ENCODE data around the gene RPS19.

RPS19 gene

DNA sequence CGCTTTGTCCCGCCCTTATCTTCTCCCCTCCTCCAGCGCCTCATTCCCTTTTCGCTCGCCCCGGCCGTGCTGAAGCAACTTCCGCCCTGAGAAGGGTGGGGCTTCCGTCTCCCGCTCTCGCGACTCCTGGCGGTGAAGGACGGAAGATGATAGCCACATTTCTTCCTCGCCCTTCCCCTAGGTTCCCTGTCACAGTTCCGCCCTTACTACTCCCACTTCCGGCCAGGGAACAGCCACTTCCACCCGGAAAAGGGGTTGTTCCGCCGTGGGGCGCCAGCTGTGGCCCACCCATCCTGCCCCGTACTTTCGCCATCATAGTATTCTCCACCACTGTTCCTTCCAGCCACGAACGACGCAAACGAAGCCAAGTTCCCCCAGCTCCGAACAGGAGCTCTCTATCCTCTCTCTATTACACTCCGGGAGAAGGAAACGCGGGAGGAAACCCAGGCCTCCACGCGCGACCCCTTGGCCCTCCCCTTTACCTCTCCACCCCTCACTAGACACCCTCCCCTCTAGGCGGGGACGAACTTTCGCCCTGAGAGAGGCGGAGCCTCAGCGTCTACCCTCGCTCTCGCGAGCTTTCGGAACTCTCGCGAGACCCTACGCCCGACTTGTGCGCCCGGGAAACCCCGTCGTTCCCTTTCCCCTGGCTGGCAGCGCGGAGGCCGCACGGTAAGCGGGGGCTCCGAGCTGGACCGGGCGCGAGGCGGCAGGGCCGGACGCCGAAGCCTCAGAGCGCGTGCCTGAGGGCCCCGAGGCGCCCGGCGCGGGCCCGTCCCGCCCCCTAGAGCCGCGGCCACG is at the start of gene RPS19:
Gene RPS19, plus strand, starts transcription at position 638 of the 801 bp plus-strand sequence. CDS start 520 bp downstream, outside the sequence.
- peak; percentile 98 for DNase-seq

GRCh38 chr19:41810301-41810700 is 49.8 kb upstream of the RPS19 start:
- DNase-seq = no peak

DNA sequence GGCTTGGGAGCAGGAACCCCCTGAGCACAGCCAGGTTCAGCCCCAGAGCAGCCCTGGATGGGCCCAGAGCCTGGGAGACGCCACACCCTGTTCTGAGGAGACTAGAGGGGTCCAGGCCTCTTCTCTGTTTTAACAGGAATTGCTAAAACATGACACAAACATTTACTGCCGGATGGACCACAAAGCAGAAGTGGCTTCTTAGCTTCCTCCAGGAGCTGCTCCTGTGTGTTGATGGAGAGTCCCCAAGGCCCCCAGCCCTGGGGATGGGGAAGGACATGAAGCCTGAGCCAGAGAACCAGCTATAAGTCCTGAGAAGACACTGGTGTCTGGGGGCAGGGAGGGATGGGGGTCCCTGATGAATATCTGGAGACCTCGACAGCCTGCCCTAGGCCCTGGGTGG is 49.0 kb upstream of the RPS19 start:
- no peak for DNase-seq

DNA sequence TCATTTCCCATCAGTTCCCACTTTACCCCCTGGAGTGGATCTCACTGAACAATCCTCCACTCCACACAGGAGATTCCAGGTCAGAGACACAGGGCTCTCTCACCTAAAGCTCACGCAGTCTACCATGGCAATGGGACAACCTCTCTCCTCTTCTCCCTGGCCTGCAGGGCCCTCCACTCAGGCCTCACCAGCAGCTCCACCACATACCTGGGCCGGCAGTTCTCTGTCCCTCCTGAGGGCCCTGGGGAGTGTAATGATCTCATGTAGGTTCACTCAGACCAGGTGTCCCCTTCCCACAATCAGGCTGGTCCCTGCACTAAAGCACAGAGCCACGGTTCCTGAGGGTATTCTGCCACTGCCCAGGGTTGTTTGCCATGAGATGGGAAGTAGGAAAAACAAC is 48.1 kb upstream of the RPS19 start:
- no peak for DNase-seq

DNA sequence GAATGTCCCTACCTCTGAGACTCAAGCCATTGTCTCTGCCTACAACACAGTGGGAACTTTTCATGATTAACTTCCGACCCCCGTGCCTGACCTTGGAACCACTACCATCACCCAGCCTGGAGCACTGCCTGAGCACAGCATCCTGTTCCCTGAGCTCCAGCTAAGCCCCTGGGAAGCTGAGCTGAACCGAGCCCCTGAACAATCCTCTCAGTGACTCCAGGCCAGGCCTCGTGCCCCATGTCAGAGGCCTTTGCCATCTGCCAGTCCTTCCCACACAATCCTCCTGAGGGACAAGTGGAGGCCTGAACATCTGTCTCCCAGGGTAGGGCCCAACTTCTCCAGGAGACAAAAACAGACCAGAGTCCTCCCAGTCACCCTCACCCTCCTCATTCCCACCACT is 46.1 kb upstream of the RPS19 start:
- DNase-seq = no peak

- DNase-seq = no peak
Measured at GRCh38 chr19:41815301-41815700, 44.8 kb upstream of the RPS19 start.

- DNase-seq = no peak
Measured at GRCh38 chr19:41816761-41817160, 43.3 kb upstream of the RPS19 start.

DNA sequence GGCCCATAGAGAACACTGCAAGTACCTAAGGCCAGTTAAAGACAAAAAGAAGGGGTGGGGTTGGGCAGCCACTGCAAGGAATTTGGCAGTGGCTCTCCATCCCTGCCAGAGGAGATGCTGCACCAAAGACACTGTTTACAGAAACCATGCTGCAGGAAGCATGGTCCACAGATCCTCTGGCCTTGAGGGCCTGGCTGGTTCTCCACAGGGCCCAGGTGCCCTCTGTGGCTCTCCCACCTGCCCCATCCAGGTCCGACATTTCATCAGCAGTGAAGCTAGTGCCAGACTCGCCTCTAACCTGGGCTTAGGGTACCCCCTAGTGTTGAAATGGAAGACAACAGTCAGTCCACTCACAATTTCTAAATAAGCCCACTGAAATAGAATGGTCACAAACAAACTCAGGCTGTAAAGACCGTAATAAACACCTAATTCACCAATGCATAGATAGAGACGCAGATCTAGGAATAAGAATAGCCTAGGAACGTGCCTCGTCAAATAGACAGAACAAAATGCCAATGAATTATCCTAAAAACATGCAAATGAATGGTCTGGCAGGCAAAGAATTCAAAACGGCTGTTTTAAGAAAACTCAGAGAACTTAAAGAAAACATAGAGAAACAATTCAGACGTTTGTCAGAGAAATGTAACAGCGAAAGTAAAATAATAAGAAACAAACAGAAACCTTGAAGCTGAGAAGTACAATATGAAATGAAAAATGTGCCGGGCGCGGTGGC is 38.9 kb upstream of the RPS19 start:
- peak; percentile 43 for DNase-seq

- DNase-seq = no peak
Measured at GRCh38 chr19:41837981-41838708, 21.9 kb upstream of the RPS19 start.

DNA sequence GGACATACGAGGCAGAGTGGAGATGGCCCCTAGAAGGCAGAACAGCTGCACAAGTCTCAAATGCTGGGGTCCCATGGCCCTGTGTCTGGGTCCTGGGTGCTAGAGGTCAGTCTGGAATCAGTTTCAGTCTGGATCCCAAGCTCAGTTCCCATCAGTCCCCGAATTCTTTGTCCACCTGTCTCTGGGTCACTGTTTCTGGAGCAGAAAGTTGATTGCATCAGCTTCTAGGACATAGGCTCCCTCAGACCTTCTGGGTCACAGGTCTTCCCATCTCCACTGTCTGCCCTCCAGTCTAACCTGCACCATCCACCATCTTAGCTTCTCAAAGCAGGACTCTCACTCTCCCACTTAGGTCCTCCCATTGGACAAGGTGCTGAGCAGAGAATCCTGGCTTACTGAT is 20.8 kb upstream of the RPS19 start:
- DNase-seq = no peak

- no peak for DNase-seq
Measured at GRCh38 chr19:41843371-41843770, 16.7 kb upstream of the RPS19 start.

GRCh38 chr19:41844601-41845000 is 15.5 kb upstream of the RPS19 start, which contains the start of gene LYPD4:
TSS of gene LYPD4 (minus strand) at chr19:41844683. CDS start at chr19:41839285, 5,398 bp downstream.
- DNase-seq = no peak

DNA sequence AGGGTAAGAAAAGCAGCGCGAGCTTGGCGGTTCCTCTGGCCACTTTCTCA is 15.2 kb upstream of the RPS19 start, which contains the start of gene DMRTC2:
Gene DMRTC2, plus strand, starts transcription at position 42 of the 50 bp plus-strand sequence. CDS start 2,387 bp downstream, outside the sequence.
- no peak for DNase-seq

- DNase-seq = no peak
Measured at GRCh38 chr19:41845051-41845590, 14.9 kb upstream of the RPS19 start.

GRCh38 chr19:41847351-41848105 is 12.5 kb upstream of the RPS19 start:
- DNase-seq = no peak

DNA sequence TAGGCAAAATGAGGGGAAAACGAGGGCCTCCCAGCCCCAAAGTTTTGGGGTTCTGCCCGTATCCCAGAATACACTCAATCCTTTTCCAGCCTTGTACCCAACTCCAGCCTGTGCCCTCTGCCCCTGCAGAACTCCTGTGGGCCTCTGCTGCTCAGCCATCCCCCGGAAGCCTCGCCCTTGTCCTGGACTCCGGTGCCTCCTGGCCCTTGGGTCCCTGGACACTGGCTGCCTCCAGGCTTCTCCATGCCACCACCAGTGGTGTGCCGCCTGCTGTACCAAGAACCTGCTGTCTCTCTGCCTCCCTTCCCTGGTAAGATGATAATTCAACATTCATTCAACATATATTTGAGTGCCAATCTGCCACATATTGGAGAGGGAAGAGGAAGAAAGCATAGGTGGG is 11.4 kb upstream of the RPS19 start:
- DNase-seq = no peak

DNA sequence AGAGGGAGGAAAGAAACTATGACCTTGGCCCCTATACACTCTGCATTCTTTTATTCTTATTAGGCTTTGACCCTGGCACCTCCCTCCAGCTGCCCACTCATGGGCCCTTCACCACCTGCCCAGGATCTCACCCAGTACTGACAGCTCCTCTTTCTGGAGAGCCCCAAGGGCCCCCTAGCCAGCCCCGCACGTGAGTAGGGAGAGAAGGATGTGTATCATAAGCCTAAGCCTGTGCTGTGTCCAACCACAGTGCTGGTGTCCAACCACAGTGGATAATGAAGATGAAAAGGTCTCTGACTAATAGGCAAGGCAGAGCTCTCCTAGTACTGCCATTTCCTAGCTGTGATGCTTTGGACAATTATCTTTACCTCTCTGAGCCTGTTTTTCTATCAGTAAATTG is 11.0 kb upstream of the RPS19 start:
- DNase-seq = no peak

GRCh38 chr19:41850381-41850780 is 9.7 kb upstream of the RPS19 start:
- no peak for DNase-seq

- DNase-seq = no peak
Measured at GRCh38 chr19:41851456-41851855, 8.6 kb upstream of the RPS19 start.

DNA sequence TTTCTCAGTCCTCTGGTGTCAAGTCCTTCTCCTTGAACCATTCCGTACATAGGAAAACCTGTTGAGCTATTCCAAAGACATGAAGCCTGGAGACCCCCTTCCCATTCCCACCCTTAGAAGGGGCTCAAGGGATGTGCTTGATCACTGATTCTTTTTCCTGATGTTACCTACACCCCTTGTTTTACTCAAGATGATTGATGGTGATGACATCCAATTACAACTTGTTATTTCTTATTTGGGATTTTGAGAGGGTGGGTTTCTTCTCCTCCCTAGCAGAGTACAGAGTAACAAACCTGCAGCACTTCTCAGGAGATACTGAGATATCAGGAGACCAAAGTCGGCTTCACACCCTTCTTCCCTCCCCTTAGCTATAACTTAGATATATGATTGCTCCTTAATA is 6.7 kb upstream of the RPS19 start:
- DNase-seq = no peak

DNA sequence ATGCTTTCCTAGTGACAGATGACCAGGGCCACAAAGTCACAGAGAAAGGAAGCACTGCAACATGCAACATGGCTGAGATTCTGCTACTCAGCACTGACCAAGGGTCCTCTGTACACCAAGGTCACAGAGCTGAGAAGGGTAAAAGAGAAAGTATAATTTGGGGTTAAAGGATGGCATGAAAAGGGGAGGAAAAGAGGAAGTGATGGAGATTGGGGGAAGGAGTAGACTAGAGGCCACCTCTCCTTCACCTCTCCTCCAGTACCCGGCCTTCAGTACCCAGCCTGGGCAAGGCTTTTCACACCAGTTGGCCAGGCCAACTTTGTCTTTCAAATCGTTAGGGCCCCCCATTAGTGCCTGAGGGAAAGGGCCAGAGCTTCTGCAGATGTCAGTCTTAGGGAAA is 6.3 kb upstream of the RPS19 start:
- no peak for DNase-seq

GRCh38 chr19:41859213-41859617 is 840 bp upstream of the RPS19 start:
- DNase-seq = no peak

Data from activated CD8-positive, alpha-beta memory T cell treated with anti-CD3 and anti-CD28 coated beads, Interleukin-2, amount 50 U/mL, for 4 hours (primary cell).